ENCODE measurements around the gene SLC7A5.
"Not testable (repeated sequence)": the region's sequence is repeated elsewhere in the genome, so short reads cannot be mapped to it uniquely, and the experiment has no call there.

GRCh38 chr16:87888346-87888745 lies 19.0 kb upstream of the SLC7A5 start:
- not testable (repeated sequence) for TF ChIP-seq POLR2AphosphoS5, POU2F2, SPI1 (IDR thresholded peaks at IDR 0.05; ENCODE audit: low read depth, low read length)
